ENCODE data around the gene TRIM25. TPM values are rescaled to one million over a fixed set of nuclear protein-coding genes. Genes with fewer than 3 reads are reported as not detected.
"Not testable (repeated sequence)": the region's sequence is repeated elsewhere in the genome, so short reads cannot be mapped to it uniquely, and the experiment has no call there.

The TRIM25 gene
- total and polyA plus RNA-seq, 5 donors: 9.8 to 25.7 (median 20.8) TPM

DNA sequence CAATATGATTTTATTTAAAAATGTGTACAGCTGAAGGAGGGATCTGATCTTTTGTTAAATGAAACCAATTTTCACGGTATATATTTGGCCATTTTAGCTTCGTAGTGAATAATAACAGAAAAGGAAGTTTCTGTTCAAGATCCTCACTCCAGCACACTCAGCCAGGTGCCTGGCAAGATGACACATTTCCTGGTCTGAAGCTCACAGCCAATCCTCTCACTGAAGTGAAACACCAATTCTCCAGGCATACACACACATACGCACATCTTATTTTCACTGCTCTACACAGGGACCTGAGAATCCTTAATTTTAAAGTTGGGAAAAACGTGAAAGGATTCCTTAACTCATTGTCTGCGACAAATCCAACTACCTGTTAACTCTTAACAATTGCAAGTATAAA, 24.4 kb upstream of the TRIM25 start:
- not testable (repeated sequence) for DNase-seq; ATAC-seq; H3K4me3 ChIP-seq (ENCODE audit: low read length); H3K27ac ChIP-seq (ENCODE audit: low read length); H3K27me3 ChIP-seq (ENCODE audit: control insufficient read depth, insufficient read depth); H3K9me3 ChIP-seq (ENCODE audit: control insufficient read depth, low read length); H3K4me1 ChIP-seq (ENCODE audit: control insufficient read depth, insufficient read depth, low read length)
- WGBS: 76% methylated on average over 5 of the region's 5 CpGs
- intact Hi-C loops (cut with DNase I): loop anchor here in 3 of 4 donors (5.0 to 10.0 kb wide), 2 partner anchors 113 to 116 kb away; no protein-coding TSS in a partner anchor

- peak in 1 of 2 donors; percentile 51 for ATAC-seq
- Histone ChIP-seq H3K9me3 (ENCODE audit: control insufficient read depth, low read length) (no peaks in the 10 kb centered on the region), H3K4me3 (ENCODE audit: low read length) (no peak overlapping the region), H3K4me1 (ENCODE audit: control insufficient read depth, insufficient read depth, low read length) (no peaks in the 10 kb centered on the region), H3K27ac (ENCODE audit: low read length) (no peak overlapping the region), H3K27me3 (ENCODE audit: control insufficient read depth, insufficient read depth) (no peaks in the 10 kb centered on the region)
- no peak for DNase-seq
- whole genome bisulfite sequencing: 72% methylated on average over 2 of the region's 2 CpGs
- intact Hi-C loops (cut with DNase I): loop anchor here in 3 of 4 donors (5.0 to 10.0 kb wide), 2 partner anchors 113 to 115 kb away; no protein-coding TSS in a partner anchor
Measured at GRCh38 chr17:56937687-56938086, 23.8 kb upstream of the TRIM25 start.

- WGBS: 86% methylated on average over 6 of the region's 6 CpGs
- Histone ChIP-seq H3K4me1 (ENCODE audit: control insufficient read depth, insufficient read depth, low read length) (no peaks in the 10 kb centered on the region), H3K27ac (ENCODE audit: low read length) (peak overlapping the region; percentile 7), H3K4me3 (ENCODE audit: low read length) (no peak overlapping the region), H3K9me3 (ENCODE audit: control insufficient read depth, low read length) (no peaks in the 10 kb centered on the region), H3K27me3 (ENCODE audit: control insufficient read depth, insufficient read depth) (no peaks in the 10 kb centered on the region)
- intact Hi-C loops (cut with DNase I): loop anchor here in 3 of 4 donors (5.0 to 10.0 kb wide), 2 partner anchors 112 to 115 kb away; no protein-coding TSS in a partner anchor
- ATAC-seq: no peak
- no peak for DNase-seq
Measured at GRCh38 chr17:56936697-56937322, 23.0 kb upstream of the TRIM25 start.

DNA sequence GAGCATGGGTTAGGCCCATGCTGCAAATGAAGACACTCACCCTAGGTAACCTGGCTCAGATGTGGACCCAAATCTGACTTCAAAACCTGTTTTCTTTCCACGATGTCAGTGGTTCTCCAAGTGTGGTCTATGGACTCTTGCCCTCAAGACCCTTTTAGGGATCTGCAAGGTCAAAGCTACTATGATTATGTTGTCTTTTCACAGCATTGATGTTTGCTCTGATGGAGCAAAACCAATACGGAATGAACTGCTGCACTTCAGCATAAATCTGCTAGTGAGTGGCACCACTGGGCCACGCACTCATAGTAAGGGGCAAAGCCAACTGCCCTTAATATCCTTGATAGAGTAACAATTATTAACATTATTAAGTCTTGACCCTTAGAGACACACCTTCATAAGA, 21.6 kb upstream of the TRIM25 start:
- Histone ChIP-seq H3K27ac (ENCODE audit: low read length) (no peak overlapping the region), H3K27me3 (ENCODE audit: control insufficient read depth, insufficient read depth) (no peaks in the 10 kb centered on the region), H3K4me3 (ENCODE audit: low read length) (no peak overlapping the region), H3K9me3 (ENCODE audit: control insufficient read depth, low read length) (no peaks in the 10 kb centered on the region), H3K4me1 (ENCODE audit: control insufficient read depth, insufficient read depth, low read length) (no peaks in the 10 kb centered on the region)
- DNase-seq (no peak), ATAC-seq (no peak)
- WGBS: 97% methylated on average over 3 of the region's 3 CpGs
- intact Hi-C loops (cut with DNase I): loop anchor here in 3 of 4 donors (5.0 to 10.0 kb wide), 2 partner anchors 111 to 113 kb away; no protein-coding TSS in a partner anchor

- no peak overlapping the region for H3K4me3 ChIP-seq (ENCODE audit: low read length)
- no peaks in the 10 kb centered on the region for H3K4me1 ChIP-seq (ENCODE audit: control insufficient read depth, insufficient read depth, low read length)
- no peaks in the 10 kb centered on the region for H3K27me3 ChIP-seq (ENCODE audit: control insufficient read depth, insufficient read depth)
- 96% methylated on average over 4 of the region's 4 CpGs for WGBS
- no peak for ATAC-seq
- DNase-seq: no peak
- no peak overlapping the region for H3K27ac ChIP-seq (ENCODE audit: low read length)
- no peaks in the 10 kb centered on the region for H3K9me3 ChIP-seq (ENCODE audit: control insufficient read depth, low read length)
- intact Hi-C loops (cut with DNase I): loop anchor here in 2 of 4 donors (10.0 kb wide), 1 partner anchor 109 kb away; no protein-coding TSS in a partner anchor
Measured at GRCh38 chr17:56934280-56934679, 20.4 kb upstream of the TRIM25 start.

DNA sequence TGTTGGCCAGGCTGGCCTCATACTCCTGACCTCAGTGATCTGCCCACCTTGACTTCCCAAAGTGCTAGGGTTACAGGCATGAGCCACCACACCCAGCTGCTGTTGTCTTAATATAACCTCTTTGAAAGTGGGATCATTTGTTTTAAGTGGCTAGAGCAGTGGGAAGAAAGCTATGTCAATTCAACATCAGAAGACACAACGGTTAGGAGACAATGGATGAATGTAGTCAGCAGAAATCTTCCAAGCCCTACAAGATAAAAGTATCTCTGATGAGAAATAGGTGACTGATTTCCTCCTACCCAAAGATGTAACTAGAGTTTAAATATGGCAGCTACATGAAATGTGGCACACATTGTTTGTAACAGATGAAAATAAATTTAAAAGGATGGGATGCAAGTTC, 20.0 kb upstream of the TRIM25 start:
- 96% methylated on average over 1 of the region's 1 CpG for WGBS
- Histone ChIP-seq H3K4me1 (ENCODE audit: control insufficient read depth, insufficient read depth, low read length) (no peaks in the 10 kb centered on the region), H3K9me3 (ENCODE audit: control insufficient read depth, low read length) (no peaks in the 10 kb centered on the region), H3K27me3 (ENCODE audit: control insufficient read depth, insufficient read depth) (no peaks in the 10 kb centered on the region), H3K27ac (ENCODE audit: low read length) (no peak overlapping the region), H3K4me3 (ENCODE audit: low read length) (no peak overlapping the region)
- ATAC-seq (no peak), DNase-seq (no peak)
- intact Hi-C loops (cut with DNase I): loop anchor here in 2 of 4 donors (10.0 kb wide), 1 partner anchor 109 kb away; no protein-coding TSS in a partner anchor

- ATAC-seq: no peak
- no peak for DNase-seq
Measured at GRCh38 chr17:56933151-56933745, 19.4 kb upstream of the TRIM25 start.

DNA sequence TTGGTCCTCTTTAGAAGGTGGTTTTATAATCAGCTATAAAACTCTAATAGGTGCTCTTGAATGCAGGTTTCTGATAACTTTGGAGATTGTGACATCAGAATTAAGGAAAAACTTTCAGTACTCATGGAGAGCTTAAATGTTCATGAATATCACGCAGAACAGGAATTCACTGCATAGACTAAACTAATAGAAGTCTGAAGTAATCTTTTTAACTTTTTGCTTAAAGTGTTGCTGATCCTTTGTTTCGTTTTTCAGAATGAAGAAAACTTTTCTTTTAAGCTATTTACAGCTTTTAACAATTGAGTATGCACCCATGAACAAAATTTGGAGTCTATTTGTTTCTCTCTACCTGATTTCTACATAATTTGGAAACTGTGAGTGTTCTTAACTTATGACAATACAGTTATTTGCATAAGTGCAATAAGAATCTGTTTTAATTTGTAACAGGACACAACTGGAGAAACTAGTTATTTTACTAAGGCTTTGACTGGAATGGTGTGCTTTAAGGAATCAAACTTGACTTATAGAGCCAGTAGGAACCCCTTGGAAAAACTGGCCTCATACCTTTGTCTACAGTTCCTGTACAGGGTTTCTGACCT, 17.0 kb upstream of the TRIM25 start:
- ATAC-seq (no peak), DNase-seq (no peak)
- no peak overlapping the region for H3K27ac ChIP-seq (ENCODE audit: low read length)
- H3K4me1 ChIP-seq (ENCODE audit: control insufficient read depth, insufficient read depth, low read length): no peaks in the 10 kb centered on the region
- H3K9me3 ChIP-seq (ENCODE audit: control insufficient read depth, low read length): no peaks in the 10 kb centered on the region
- no peak overlapping the region for H3K4me3 ChIP-seq (ENCODE audit: low read length)
- 93% methylated on average over 2 of the region's 2 CpGs for WGBS
- H3K27me3 ChIP-seq (ENCODE audit: control insufficient read depth, insufficient read depth): no peaks in the 10 kb centered on the region
- intact Hi-C loops (cut with DNase I): loop anchor here in 2 of 4 donors (10.0 kb wide), 1 partner anchor 106 kb away; no protein-coding TSS in a partner anchor

More at GRCh38 chr17:56933151-56933745, 19.4 kb upstream of the TRIM25 start:
- Histone ChIP-seq H3K4me1 (ENCODE audit: control insufficient read depth, insufficient read depth, low read length) (no peaks in the 10 kb centered on the region), H3K4me3 (ENCODE audit: low read length) (no peak overlapping the region), H3K9me3 (ENCODE audit: control insufficient read depth, low read length) (no peaks in the 10 kb centered on the region), H3K27ac (ENCODE audit: low read length) (no peak overlapping the region), H3K27me3 (ENCODE audit: control insufficient read depth, insufficient read depth) (no peaks in the 10 kb centered on the region)
- intact Hi-C loops (cut with DNase I): loop anchor here in 2 of 4 donors (10.0 kb wide), 1 partner anchor 108 kb away; no protein-coding TSS in a partner anchor
- WGBS: 97% methylated on average over 8 of the region's 8 CpGs

DNA sequence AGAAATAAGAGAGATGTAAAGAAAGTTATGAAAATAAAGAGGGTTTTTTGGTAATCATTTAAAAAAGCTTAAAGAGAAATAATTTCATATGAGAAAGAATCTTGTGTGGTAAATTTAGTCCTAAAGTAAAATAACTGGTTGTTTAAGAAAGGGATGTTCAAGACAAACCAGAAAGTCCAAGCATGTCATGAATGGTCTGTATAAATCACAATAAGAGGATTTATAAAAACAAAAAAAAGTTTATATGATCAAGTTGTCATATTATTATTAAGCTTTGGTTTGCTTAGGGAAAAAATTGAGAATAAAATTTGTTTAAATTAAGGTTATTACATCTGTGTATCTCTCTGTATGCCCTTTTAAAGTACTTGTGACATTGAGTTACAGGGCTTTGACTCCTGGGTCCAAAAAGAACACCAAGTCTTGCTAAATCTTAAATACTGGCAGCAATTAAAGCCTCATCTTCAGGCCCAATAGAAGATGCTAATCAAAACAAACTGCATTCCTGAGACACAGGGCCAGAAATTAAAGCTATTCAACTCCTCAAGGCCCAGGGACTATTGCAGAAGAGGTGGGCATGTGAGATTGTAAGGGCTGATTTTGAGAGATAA, 15.6 kb upstream of the TRIM25 start:
- DNase-seq (no peak), ATAC-seq (no peak)
- Histone ChIP-seq H3K27me3 (ENCODE audit: control insufficient read depth, insufficient read depth) (no peaks in the 10 kb centered on the region), H3K9me3 (ENCODE audit: control insufficient read depth, low read length) (no peaks in the 10 kb centered on the region), H3K4me3 (ENCODE audit: low read length) (no peak overlapping the region), H3K27ac (ENCODE audit: low read length) (no peak overlapping the region), H3K4me1 (ENCODE audit: control insufficient read depth, insufficient read depth, low read length) (no peaks in the 10 kb centered on the region)
- intact Hi-C loops (cut with DNase I): no loop called here

GRCh38 chr17:56928586-56928985, 14.7 kb upstream of the TRIM25 start:
- H3K27me3 ChIP-seq (ENCODE audit: control insufficient read depth, insufficient read depth): no peaks in the 10 kb centered on the region
- no peaks in the 10 kb centered on the region for H3K4me1 ChIP-seq (ENCODE audit: control insufficient read depth, insufficient read depth, low read length)
- intact Hi-C loops (cut with DNase I): no loop called here
- WGBS: 93% methylated on average over 2 of the region's 2 CpGs
- H3K27ac ChIP-seq (ENCODE audit: low read length): no peak overlapping the region
- no peaks in the 10 kb centered on the region for H3K9me3 ChIP-seq (ENCODE audit: control insufficient read depth, low read length)
- DNase-seq (no peak), ATAC-seq (no peak)
- H3K4me3 ChIP-seq (ENCODE audit: low read length): no peak overlapping the region

DNA sequence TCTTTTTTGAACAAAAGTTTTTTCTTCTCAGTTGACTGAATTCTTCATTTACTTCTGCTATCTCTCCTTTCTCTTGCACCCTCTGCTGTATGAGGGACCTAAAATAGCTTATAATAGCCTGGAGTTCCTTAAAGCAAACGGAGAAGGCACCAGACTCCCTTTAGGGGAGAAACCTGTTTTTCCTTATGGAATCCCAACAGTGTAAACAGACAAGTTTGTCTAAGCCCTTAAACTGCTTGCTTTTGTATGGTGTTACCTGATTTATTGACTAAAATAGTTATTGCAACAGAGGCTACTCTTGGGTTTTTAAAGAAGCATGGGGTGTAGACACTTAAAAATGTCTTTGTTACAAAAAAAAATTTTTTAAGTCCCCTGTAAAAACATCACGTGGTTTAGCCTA, 12.9 kb upstream of the TRIM25 start:
- H3K4me3 ChIP-seq (ENCODE audit: low read length): no peak overlapping the region
- H3K27me3 ChIP-seq (ENCODE audit: control insufficient read depth, insufficient read depth): no peaks in the 10 kb centered on the region
- ATAC-seq: no peak
- H3K4me1 ChIP-seq (ENCODE audit: control insufficient read depth, insufficient read depth, low read length): no peaks in the 10 kb centered on the region
- no peak for DNase-seq
- WGBS: 69% methylated on average over 2 of the region's 2 CpGs
- intact Hi-C loops (cut with DNase I): no loop called here
- H3K27ac ChIP-seq (ENCODE audit: low read length): no peak overlapping the region
- no peaks in the 10 kb centered on the region for H3K9me3 ChIP-seq (ENCODE audit: control insufficient read depth, low read length)

All from right cardiac atrium (tissue), 5 donors.